Endothelial cell of umbilical vein (primary cell): Measurements from ENCODE around the gene PELI2. TPM values are rescaled to one million over a fixed set of nuclear protein-coding genes. Genes with fewer than 3 reads are reported as not detected.

Experiments
- BruUV-seq: library from RNA; stranded (reverse); fragments of 400-500 nt; replicated peaks from 2 replicates; lab custom pipeline; 2021; lab: Mats Ljungman, UMichigan
- CTCF ChIA-PET: fragments of 300-600, 350-600 bp; sonication (Branson Sonifier 250); formaldehyde crosslinking; loops from one replicate; lab custom pipeline; 2021; ENCODE audit warnings: antibody characterized with exemption, inconsistent platforms; lab: Charles Lee
- POLR2A ChIA-PET: fragments of 300-600, 350-600 bp; sonication (Branson Sonifier 250); formaldehyde crosslinking; loops from one replicate; lab custom pipeline; 2021; ENCODE audit warnings: antibody characterized with exemption, inconsistent platforms; lab: Charles Lee
- DNase-seq: peaks from one replicate; pipeline ENCODE4 v3.0.0-alpha.2; 2011; ENCODE audit warnings: low read depth, low spot score
- FAIRE-seq: peaks from 2 replicates; lab custom pipeline; 2011; peaks lifted over from hg19 to GRCh38; lab: Jason Lieb, UNC
- H2AFZ ChIP-seq: 2 replicates; pipeline ENCODE4 v1.6.0; 2012; ENCODE audit warnings: low read depth, low read length, control low read depth, inconsistent platforms
- H3K27ac ChIP-seq: 2 replicates; pipeline ENCODE4 v1.5.1; 2011; ENCODE audit warnings: low read depth, mild to moderate bottlenecking, control low read depth, low read length, moderate library complexity; ENCODE audit not compliant: insufficient read depth
- H3K27me3 ChIP-seq, 2 experiments: 2 replicates each; pipeline versions ENCODE4 v1.6.0 to v1.6.1; 2011; ENCODE audit warnings: low read length in 2 of 2, mixed read lengths in 1 of 2; ENCODE audit not compliant: control insufficient read depth in 2 of 2, insufficient read depth in 2 of 2
- H3K36me3 ChIP-seq, 2 experiments: 2 replicates in 1 of 2; 3 replicates in 1 of 2; pipeline ENCODE4 v1.5.1; 2011; ENCODE audit warnings: low read length in 2 of 2, mild to moderate bottlenecking in 1 of 2, moderate library complexity in 1 of 2; ENCODE audit not compliant: control insufficient read depth in 2 of 2, insufficient read depth in 2 of 2; ENCODE audit errors: extremely low read depth in 1 of 2
- H3K4me1 ChIP-seq: 3 replicates; pipeline ENCODE4 v1.5.1; 2011; ENCODE audit warnings: mild to moderate bottlenecking, low read length; ENCODE audit not compliant: control insufficient read depth, insufficient read depth; ENCODE audit errors: extremely low read depth
- H3K4me2 ChIP-seq: 2 replicates; pipeline ENCODE4 v1.6.1; 2011; ENCODE audit warnings: low read length, control low read depth, mixed read lengths; ENCODE audit not compliant: insufficient read depth
- H3K4me3 ChIP-seq, 3 experiments: fragments of 200-600 bp in 1 of 3; sonication (generic), shearing (Covaris generic) in 1 of 3; replicated peaks in 1 of 3; 2 replicates each; pipeline ENCODE4 v1.5.1; 2011 to 2016; ENCODE audit warnings: control low read depth in 3 of 3, low read length in 3 of 3, mild to moderate bottlenecking in 2 of 3, inconsistent platforms in 1 of 3, low read depth in 1 of 3, moderate library complexity in 1 of 3; ENCODE audit not compliant: insufficient read depth in 1 of 3
- H3K79me2 ChIP-seq: 2 replicates; pipeline ENCODE4 v1.6.0; 2012; ENCODE audit warnings: low read length, inconsistent platforms; ENCODE audit not compliant: control insufficient read depth, insufficient read depth
- H3K9ac ChIP-seq: replicated peaks from 2 replicates; pipeline ENCODE3; 2011; ENCODE audit warnings: low read length, control low read depth; ENCODE audit not compliant: insufficient read depth; ENCODE audit errors: extremely low read depth
- H3K9me1 ChIP-seq: replicated peaks from 3 replicates; pipeline ENCODE4 v1.6.0; 2011; ENCODE audit warnings: mild to moderate bottlenecking, low read length; ENCODE audit not compliant: control insufficient read depth, insufficient read depth; ENCODE audit errors: extremely low read depth
- H3K9me3 ChIP-seq: replicated peaks from 2 replicates; pipeline ENCODE4 v1.5.1; 2012; ENCODE audit warnings: low read length, inconsistent platforms; ENCODE audit not compliant: control insufficient read depth, insufficient read depth
- H4K20me1 ChIP-seq: replicated peaks from 2 replicates; pipeline ENCODE3; 2011; ENCODE audit warnings: mild to moderate bottlenecking, low read length; ENCODE audit not compliant: control insufficient read depth, insufficient read depth; ENCODE audit errors: extremely low read depth
- EZH2 ChIP-seq: IDR thresholded peaks from 2 replicates; pipeline ENCODE4 v1.6.1; 2012; ENCODE audit warnings: borderline replicate concordance, low read depth, mild to moderate bottlenecking, moderate library complexity, low read length, inconsistent platforms; ENCODE audit not compliant: severe bottlenecking
- FOS ChIP-seq: IDR thresholded peaks from 2 replicates; pipeline ENCODE4 v1.6.1; 2011; ENCODE audit warnings: mild to moderate bottlenecking, low read length, moderate library complexity, borderline replicate concordance; ENCODE audit not compliant: insufficient read depth
- GATA2 ChIP-seq: IDR thresholded peaks from 2 replicates; pipeline ENCODE4 v1.7.0; 2011; ENCODE audit warnings: low read depth, mild to moderate bottlenecking, moderate library complexity, mixed read lengths, low read length; ENCODE audit not compliant: insufficient read length, insufficient read depth
- MYC ChIP-seq: IDR thresholded peaks from one replicate; pipeline ENCODE4 v1.6.1; 2011; ENCODE audit warnings: mild to moderate bottlenecking, low read depth, low read length
- dilution Hi-C: fragments of 300-500 bp; cut with MboI; formaldehyde crosslinking; loops from one replicate; pipeline ENCODE4 v1.15.0; 2019; ENCODE audit warnings: low sequenced_read_pairs; ENCODE audit not compliant: extremely low pct_ligation_motif_present
- intact Hi-C: fragments of 100-400 bp; cut with micrococcal nuclease; formaldehyde crosslinking; loops from one replicate; pipeline ENCODE4 v1.10.0; 2022
- polyA plus RNA-seq, 4 experiments: library from polyadenylated mRNA; depleted of rRNA in 3 of 4; stranded (reverse) in 3 of 4; unstranded in 1 of 4; fragments of >200 nt; gene quantifications; 2 replicates each; pipeline versions ENCODE4 v1.2.1 to v1.2.3, GENCODE V29; 2011 to 2012; ENCODE audit warnings: missing spikeins in 1 of 4
- total RNA-seq: library from RNA; stranded (reverse); gene quantifications from 2 replicates; pipeline ENCODE4 v1.2.3, GENCODE V29; 2021
- TF ChIP-seq, protein P1 (sequence below): IDR thresholded peaks from 2 replicates; pipeline ENCODE4 v1.6.1; 2011; ENCODE audit not compliant: insufficient read depth, insufficient read length

PELI2 gene
- total and polyA plus RNA-seq, 2 donors (not counting 3 experiments of a cell fraction or from before 2014, with no cell fraction given): 11.5 to 13.0 TPM

DNA sequence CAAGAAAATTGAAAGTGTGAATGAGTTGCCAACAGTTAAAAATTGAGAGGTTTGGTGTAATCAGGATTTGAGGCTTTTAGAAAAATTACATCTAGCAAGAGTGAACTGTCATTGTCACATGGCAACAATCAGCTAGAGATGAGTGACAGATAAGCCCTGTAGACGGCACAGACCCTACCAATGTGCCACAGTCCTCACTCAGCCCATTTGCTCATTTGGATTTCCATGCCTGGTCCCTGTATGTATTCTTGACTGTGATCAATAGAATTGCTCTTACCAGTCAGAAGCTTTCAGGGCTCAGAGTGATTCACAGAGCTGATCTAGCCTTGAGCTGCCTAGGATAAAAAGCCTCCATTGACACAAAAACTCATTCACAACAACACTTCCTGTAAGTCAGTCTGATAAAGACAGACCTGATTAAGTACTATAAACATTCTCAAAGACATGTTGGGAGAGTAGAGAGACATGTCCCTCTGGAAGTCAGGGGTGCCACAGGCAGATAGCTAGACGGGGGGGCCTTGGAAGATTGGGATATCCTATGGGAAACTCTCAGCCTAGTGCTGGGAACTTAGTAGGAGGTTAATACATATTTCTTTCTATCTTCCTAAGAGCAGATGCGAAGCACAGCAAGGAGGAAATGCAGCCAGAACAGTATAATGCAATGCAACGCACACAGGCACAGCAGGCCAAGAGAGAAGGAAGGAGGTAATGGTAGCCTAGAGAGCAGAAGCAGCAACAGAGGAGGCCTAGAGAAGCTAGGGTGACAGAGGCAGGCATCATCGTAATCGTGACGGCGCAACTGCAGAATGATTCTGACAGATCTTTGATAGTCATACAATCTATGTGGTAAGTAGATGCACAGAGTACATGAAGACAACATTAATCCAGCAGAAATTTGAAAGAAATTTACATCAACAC is 2.0 kb upstream of the PELI2 start:
- no peaks in the 10 kb centered on the region for H3K36me3 ChIP-seq

DNA sequence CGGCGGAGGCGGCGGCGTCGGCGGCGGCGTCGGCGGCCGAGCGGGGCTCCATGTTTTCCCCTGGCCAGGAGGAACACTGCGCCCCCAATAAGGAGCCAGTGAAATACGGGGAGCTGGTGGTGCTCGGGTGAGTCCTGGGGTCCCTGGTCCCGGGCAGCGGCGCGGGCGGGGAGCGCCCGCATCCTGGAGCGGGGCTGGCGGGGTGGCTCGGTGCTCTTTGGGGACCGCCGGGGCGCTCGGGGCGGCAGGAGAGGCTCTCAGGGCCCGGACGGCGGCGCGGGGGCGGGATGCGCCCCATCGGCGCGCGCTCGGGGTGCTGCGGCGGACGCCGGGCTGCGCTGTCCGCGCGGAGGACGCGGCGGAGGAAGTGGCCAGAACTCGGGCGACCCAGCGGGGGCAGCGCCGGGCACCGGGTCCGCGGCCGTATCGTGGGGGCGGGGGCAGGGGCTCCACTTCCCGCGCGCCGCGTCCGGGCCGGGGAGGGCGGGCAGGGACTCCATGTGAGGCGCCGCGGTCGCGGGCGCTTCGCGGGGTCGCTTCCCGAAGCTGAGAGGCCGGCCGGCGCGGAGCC is 485 bp downstream of the PELI2 start:
- CTCF ChIA-PET: interaction anchor here (0.6 to 3.5 kb wide), 8 partner anchors 155 to 411 kb away, joined by 3 to 22 read pairs (median 4); no protein-coding TSS in a partner anchor
- BruUV-seq: TSS peak; percentile 1
- intact Hi-C loops: loop anchor here (1.0 to 10.0 kb wide), 11 partner anchors 81 to 386 kb away; no protein-coding TSS in a partner anchor
- POLR2A ChIA-PET: interaction anchor here (0.6 kb wide), 2 partner anchors 55 to 1217 kb away, joined by 3 to 4 read pairs; no protein-coding TSS in a partner anchor
- DNase-seq (peak; percentile 7), FAIRE-seq (no peak)
- Histone ChIP-seq H3K27me3 (peaks cover 0 to 3% of the 10 kb centered on the region in 2 experiments), H3K9me3 (no peaks in the 10 kb centered on the region), H3K4me3 (peak overlapping the region; percentile 77 to 92 (median 90)), H3K4me2 (peak overlapping the region; percentile 87), H3K36me3 (no peaks in the 10 kb centered on the region), H3K27ac (peak overlapping the region; percentile 48), H3K79me2 (peaks cover 12% of the 10 kb centered on the region), H4K20me1 (no peaks in the 10 kb centered on the region), H3K9ac (peak overlapping the region; percentile 89), H3K9me1 (no peaks in the 10 kb centered on the region), H2AFZ (peak overlapping the region; percentile 81), H3K4me1 (peaks cover 19% of the 10 kb centered on the region)
- TF ChIP-seq EZH2 (peak; percentile 22), MYC (no peak)
- dilution Hi-C loops: no loop called here

More for the DNA sequence above, 2.0 kb upstream of the PELI2 start:
- H3K9me3 ChIP-seq: no peaks in the 10 kb centered on the region
- ChIA-PET POLR2A (interaction anchor here (0.5 kb wide), 1 partner anchor 361 kb away, joined by 5 read pairs; no protein-coding TSS in a partner anchor), CTCF (interaction anchor here (1.0 to 3.5 kb wide), 4 partner anchors 11 to 383 kb away, joined by 3 to 22 read pairs (median 3); no protein-coding TSS in a partner anchor)
- BruUV-seq: no TSS peak
- peaks cover 19% of the 10 kb centered on the region for H3K4me1 ChIP-seq
- H3K4me2 ChIP-seq: no peak overlapping the region
- peaks cover 5% of the 10 kb centered on the region for H3K79me2 ChIP-seq
- FAIRE-seq (no peak), DNase-seq (peak; percentile 23)
- H3K9me1 ChIP-seq: no peaks in the 10 kb centered on the region
- dilution Hi-C loops (no loop called here), intact Hi-C loops (loop anchor here (2.0 to 10.0 kb wide), 4 partner anchors 106 to 1153 kb away; partner anchors contain the start of genes AP5M1 and EXOC5)
- H4K20me1 ChIP-seq: no peaks in the 10 kb centered on the region
- H2AFZ ChIP-seq: no peak overlapping the region
- H3K9ac ChIP-seq: no peak overlapping the region
- no peak overlapping the region for H3K27ac ChIP-seq
- no peaks in the 10 kb centered on the region for H3K27me3 ChIP-seq
- no peak for TF ChIP-seq FOS
- no peak for TF ChIP-seq GATA2
- TF ChIP-seq, protein P1, sequence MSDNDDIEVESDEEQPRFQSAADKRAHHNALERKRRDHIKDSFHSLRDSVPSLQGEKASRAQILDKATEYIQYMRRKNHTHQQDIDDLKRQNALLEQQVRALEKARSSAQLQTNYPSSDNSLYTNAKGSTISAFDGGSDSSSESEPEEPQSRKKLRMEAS: no peak
- H3K4me3 ChIP-seq: no peak overlapping the region
